Activated T-cell treated with anti-CD3 and anti-CD28 coated beads, Interleukin-2, amount 50 U/mL, for 48 hours (primary cell): ENCODE data around the gene KIR2DL1.
"Not testable (repeated sequence)": the region's sequence is repeated elsewhere in the genome, so short reads cannot be mapped to it uniquely, and the experiment has no call there.

ENCODE experiments used
- DNase-seq, 2 experiments: peaks; one replicate each; pipeline ENCODE4 v3.0.0-alpha.2; 2020

The KIR2DL1 gene

GRCh38 chr19:54824416-54824815 is 54.8 kb downstream of the KIR2DL1 start:
- DNase-seq = not testable (repeated sequence)

DNA sequence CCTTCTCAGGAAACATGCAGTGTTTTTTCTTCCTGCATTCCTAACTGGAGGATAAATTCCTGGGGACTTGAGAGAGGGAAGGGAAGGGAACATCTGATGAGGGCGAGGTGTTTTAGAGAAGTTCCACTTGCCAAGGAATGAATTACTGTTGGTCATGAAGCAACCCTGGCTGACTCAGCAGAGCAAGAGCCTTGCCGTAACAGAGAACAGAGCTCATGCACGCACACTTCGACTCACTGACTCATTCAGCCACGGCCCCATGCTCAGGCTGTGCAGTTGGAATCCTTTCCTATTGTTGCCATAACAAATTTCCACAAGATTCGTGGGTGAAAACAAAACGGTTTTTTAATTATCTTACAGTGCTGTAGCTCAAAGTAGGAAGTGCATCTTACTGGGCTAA is 55.7 kb downstream of the KIR2DL1 start:
- not testable (repeated sequence) for DNase-seq

DNA sequence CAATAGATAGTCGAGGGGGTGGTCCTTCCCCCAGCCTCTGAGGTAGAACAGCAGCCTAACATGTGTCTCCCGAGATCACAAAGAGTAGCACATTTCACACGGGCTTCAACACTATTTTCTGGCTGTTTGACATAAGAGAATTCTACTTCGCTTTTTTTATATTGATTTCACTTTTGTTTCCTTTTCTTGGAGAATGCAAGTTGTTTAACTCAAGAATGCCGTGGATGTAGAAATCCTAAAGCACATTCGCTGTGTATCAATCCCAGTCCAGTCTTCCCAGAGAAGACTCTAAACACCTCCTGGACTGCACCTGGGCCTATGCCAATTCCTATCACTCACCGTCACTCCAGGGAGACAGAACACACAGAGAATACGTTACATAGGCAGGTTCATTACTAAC is 58.5 kb downstream of the KIR2DL1 start:
- not testable (repeated sequence) for DNase-seq

DNA sequence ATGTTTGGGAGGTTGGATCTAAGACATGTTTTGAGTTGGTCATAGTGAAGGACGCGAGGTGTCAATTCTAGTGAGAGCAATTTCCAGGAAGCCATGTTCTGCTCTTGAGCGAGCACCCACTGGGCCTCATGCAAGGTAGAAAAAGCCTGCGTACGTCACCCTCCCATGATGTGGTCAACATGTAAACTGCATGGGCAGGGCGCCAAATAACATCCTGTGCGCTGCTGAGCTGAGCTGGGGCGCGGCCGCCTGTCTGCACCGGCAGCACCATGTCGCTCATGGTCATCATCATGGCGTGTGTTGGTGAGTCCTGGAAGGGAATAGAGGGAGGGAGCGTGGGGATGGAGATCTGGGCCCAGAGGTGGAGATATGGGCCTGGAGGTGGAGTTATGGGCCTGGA is 62.9 kb downstream of the KIR2DL1 start, which contains the start of gene KIR2DS4:
KIR2DS4 (plus strand) TSS at position 181 of the 400 bp plus-strand sequence.
- DNase-seq = not testable (repeated sequence)
